Peyer's patch (tissue), 4 donors: ENCODE results near the gene ADGRD1.

Experiments used
- POLR2A ChIP-seq, 2 donors: fragments of 450-650 bp; IDR thresholded peaks; one replicate each; pipeline ENCODE4 v1.5.1; 2017; ENCODE audit warnings: antibody characterized with exemption in 2 of 2, mild to moderate bottlenecking in 2 of 2, moderate library complexity in 2 of 2
- TF ChIP-seq, protein P1 (sequence below), 6 experiments: fragments of 450-650 bp in 4 of 6; fragments of 200-600 bp in 2 of 6; sonication (generic) in 1 of 6; IDR thresholded peaks; one replicate each; pipeline ENCODE4 v1.5.1; 2017 to 2019; ENCODE audit warnings: antibody characterized with exemption in 6 of 6, mild to moderate bottlenecking in 3 of 6, moderate library complexity in 1 of 6

DNA sequence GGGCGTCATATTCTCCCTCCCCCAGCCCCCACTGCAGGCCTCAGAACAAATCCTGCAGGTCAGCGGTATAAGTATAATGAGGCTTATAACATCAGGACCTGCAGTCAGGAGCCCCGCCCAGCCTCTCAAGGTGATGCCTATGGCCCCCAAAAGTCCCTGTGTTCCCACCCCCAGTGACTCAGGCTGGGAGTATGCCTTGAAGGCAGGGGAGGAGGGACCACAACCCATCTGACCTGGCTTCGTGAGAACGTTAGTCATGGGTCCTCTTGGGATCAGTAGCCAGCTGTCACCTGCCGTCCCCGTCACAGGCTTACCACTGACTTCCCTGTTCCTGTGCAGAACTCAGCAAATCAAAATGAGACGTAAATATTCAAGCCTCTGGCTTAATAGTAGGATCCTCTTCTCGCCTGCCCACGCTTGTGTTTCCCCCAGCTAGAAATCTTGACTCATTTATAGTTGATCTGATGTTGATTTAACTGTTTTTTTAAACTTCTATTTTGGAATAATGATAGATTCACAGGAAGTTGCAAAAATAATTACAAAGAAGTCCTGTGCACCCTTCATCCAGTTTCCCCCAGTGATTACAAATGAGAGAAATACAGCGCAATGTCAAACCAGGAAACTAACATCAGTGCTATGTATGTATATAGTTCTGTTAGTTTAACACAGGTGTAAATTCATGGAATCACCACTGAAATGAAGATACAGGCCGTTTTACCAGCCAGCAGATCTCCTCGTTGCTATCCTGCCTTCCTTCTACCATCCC, 107.5 kb downstream of the ADGRD1 start:
- no peak for TF ChIP-seq POLR2A (IDR thresholded peaks at IDR 0.05)
- TF ChIP-seq, protein P1, sequence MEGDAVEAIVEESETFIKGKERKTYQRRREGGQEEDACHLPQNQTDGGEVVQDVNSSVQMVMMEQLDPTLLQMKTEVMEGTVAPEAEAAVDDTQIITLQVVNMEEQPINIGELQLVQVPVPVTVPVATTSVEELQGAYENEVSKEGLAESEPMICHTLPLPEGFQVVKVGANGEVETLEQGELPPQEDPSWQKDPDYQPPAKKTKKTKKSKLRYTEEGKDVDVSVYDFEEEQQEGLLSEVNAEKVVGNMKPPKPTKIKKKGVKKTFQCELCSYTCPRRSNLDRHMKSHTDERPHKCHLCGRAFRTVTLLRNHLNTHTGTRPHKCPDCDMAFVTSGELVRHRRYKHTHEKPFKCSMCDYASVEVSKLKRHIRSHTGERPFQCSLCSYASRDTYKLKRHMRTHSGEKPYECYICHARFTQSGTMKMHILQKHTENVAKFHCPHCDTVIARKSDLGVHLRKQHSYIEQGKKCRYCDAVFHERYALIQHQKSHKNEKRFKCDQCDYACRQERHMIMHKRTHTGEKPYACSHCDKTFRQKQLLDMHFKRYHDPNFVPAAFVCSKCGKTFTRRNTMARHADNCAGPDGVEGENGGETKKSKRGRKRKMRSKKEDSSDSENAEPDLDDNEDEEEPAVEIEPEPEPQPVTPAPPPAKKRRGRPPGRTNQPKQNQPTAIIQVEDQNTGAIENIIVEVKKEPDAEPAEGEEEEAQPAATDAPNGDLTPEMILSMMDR (IDR thresholded peaks at IDR 0.05) = no peak
